ENCODE results near the gene KIF2C.

GRCh38 chr1:44698138-44698537 lies 41.5 kb upstream of the KIF2C start:
- TF ChIP-seq POLR2AphosphoS5 (IDR thresholded peaks at IDR 0.05), result no peak
- TF ChIP-seq CTCF (IDR thresholded peaks at IDR 0.05 in 8 of 11, conservative IDR thresholded peaks at IDR 0.05 in 3 of 11), result no peak

All from spleen (tissue), 7 donors.